Stimulated activated effector memory CD8-positive, alpha-beta T cell treated with anti-CD3 and anti-CD28 coated beads, Interleukin-12 subunit alpha, Interleukin-12 subunit beta, amount 100 ng/mL, for 72 hours (primary cell): ENCODE measurements around the gene MCCD1.
A peak's percentile ranks its signal among the peaks of the same experiment; 100 is the strongest.
"Not testable (repeated sequence)": the region's sequence is repeated elsewhere in the genome, so short reads cannot be mapped to it uniquely, and the experiment has no call there.

Source experiments
- ATAC-seq: fragments of 150-1000 bp; cut with Tn5 transposase; 2 replicates; pipeline ENCODE4 v1.10.0; 2021
- DNase-seq, 2 donors: peaks; one replicate each; pipeline ENCODE4 v3.0.0; 2021 to 2022; ENCODE audit warnings: low spot score in 2 of 2
- H3K27ac Mint-ChIP-seq: one replicate; pipeline ENCODE4 v1.8.0; 2022; ENCODE audit warnings: mild to moderate bottlenecking, mixed read lengths
- H3K36me3 Mint-ChIP-seq: one replicate; pipeline ENCODE4 v1.8.0; 2022; ENCODE audit warnings: mild to moderate bottlenecking, mixed read lengths
- H3K4me1 Mint-ChIP-seq: one replicate; pipeline ENCODE4 v1.8.0; 2022; ENCODE audit warnings: mixed read lengths
- H3K4me3 Mint-ChIP-seq: one replicate; pipeline ENCODE4 v1.8.0; 2022; ENCODE audit warnings: mild to moderate bottlenecking, mixed read lengths
- H3K9me3 Mint-ChIP-seq: one replicate; pipeline ENCODE4 v1.8.0; 2022; ENCODE audit warnings: mixed read lengths

MCCD1 gene

DNA sequence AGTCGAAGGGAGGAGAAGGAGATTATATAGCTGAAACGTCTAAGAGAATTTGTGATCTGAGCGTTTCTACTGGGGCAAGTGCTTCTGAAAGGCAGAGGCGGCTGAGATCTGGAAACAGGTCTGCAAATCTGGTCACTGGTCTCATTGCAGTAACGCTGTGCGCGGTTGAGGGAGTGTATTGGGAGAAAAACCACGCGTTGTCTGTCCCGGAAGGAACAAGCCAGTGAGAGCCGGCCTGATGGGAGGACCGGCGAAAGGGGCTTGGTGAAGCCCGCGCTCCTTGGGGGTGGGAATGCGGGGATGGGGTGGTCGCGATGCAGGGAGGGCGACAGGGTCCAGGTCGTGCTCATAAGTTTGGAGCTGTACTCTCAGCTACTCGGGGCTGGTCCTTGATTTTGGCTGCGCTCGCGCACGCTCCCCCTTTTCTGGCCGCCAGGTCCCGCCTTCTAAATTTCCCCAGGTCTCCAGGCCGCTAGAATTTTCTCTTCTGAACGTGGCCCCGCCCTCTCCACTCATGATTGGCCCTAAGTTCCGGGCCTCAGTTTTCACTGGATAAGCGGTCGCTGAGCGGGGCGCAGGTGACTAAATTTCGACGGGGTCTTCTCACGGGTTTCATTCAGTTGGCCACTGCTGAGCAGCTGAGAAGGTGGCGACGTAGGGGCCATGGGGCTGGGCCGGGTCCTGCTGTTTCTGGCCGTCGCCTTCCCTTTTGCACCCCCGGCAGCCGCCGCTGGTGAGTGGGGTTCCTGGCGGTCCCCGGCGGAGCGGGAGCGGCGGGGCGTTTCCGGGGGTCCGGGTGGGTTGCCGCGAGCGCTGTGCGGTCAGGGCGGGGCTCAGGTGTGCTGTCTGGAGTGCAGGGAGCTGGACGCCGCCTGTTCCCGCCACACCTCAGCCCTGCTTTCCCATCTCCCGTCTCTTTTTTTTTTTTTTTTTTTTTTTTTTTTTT lies 31.0 kb upstream of the MCCD1 start, which contains the start of gene MICB:
TSS of gene MICB (plus strand) at position 615 of the 946 bp plus-strand sequence. CDS start at position 664, 49 bp downstream.
- Mint-ChIP-seq H3K4me1 (peaks cover 72% of the 10 kb centered on the region), H3K27ac (peak within 1 kb of the TSS; percentile 88), H3K4me3 (peak within 1 kb of the TSS; percentile 78), H3K36me3 (peaks cover 24% of the 10 kb centered on the region), H3K9me3 (no peaks in the 10 kb centered on the region)
- ATAC-seq (peak; percentile 77), DNase-seq (peak; percentile 65 to 91)

DNA sequence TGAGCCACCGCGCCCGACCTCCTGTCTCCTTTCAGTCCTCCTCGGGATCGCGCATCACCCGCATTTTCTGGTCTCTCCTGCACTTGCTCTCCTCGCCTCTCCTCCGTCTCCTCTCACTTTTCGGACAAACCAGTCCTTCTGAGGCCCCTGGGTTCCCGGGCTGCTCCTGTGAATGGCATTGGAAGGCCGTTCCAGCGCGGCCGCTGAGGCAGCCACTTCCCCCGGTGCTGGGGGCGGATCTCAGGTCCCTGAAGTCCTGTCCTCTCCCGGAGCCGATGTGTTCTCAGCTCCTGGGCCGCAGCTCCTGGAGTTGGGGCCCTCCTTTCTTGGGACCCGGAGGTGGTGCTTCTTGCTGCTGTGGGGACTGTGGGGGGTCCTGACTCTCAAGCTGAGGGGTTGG lies 30.0 kb upstream of the MCCD1 start:
- peak overlapping the region; percentile 88 for H3K27ac Mint-ChIP-seq
- H3K4me1 Mint-ChIP-seq: peaks cover 68% of the 10 kb centered on the region
- H3K36me3 Mint-ChIP-seq: peaks cover 24% of the 10 kb centered on the region
- ATAC-seq (no peak), DNase-seq (no peak)
- H3K4me3 Mint-ChIP-seq: peak overlapping the region; percentile 78
- H3K9me3 Mint-ChIP-seq: no peaks in the 10 kb centered on the region

DNA sequence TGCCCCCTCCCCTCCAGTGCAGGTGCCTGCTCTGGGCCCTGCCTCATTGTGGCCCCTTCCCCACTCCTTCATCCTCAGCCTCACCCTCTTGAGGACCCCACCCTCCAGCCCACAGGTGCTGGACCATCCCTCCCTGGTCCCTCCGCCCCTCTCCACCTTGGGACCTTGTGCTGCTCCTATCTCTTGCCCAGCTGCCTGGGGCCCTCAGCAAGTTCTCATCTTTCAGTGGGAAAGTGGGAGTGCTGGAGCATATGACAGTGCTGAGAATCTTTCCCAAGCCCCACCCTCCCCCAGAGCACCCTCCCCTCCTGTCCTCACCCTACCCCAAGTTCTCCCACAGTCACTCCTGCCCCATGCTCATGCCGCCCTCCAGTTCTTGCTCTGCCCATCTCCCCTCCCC lies 29.1 kb upstream of the MCCD1 start:
- H3K4me1 Mint-ChIP-seq: peaks cover 67% of the 10 kb centered on the region
- not testable (repeated sequence) for ATAC-seq, H3K9me3 Mint-ChIP-seq, DNase-seq
- H3K27ac Mint-ChIP-seq: peak overlapping the region; percentile 88
- peak overlapping the region; percentile 78 for H3K4me3 Mint-ChIP-seq
- H3K36me3 Mint-ChIP-seq: peaks cover 26% of the 10 kb centered on the region

DNA sequence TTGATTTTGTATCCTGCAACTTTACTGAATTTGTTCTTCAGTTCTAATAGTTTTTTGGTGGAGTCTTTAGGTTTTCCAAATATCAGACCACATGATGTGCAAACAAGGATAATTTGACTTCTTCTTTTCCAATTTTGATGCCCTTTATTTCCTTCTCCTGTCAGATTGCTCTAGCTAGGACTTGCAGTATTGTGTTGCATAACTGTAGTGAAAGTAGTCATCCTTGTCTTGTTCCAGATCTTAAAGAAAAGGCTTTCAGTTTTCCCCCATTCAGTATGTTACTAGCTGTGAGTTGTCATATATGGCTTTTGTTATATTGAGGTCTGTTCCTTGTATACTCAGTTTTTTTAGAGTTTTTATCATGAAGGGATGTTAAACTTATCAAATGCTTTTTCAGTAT lies 26.2 kb upstream of the MCCD1 start:
- Mint-ChIP-seq H3K9me3 (no peaks in the 10 kb centered on the region), H3K36me3 (peaks cover 46% of the 10 kb centered on the region), H3K27ac (no peak overlapping the region), H3K4me1 (peaks cover 57% of the 10 kb centered on the region), H3K4me3 (no peak overlapping the region)
- no peak for ATAC-seq
- DNase-seq: no peak

GRCh38 chr6:31509036-31509435 lies 19.7 kb upstream of the MCCD1 start:
- Mint-ChIP-seq H3K27ac (peak overlapping the region; percentile 75), H3K36me3 (peaks cover 82% of the 10 kb centered on the region), H3K4me1 (peaks cover 13% of the 10 kb centered on the region)
- H3K9me3 Mint-ChIP-seq, H3K4me3 Mint-ChIP-seq, DNase-seq, ATAC-seq: not testable (repeated sequence)

DNA sequence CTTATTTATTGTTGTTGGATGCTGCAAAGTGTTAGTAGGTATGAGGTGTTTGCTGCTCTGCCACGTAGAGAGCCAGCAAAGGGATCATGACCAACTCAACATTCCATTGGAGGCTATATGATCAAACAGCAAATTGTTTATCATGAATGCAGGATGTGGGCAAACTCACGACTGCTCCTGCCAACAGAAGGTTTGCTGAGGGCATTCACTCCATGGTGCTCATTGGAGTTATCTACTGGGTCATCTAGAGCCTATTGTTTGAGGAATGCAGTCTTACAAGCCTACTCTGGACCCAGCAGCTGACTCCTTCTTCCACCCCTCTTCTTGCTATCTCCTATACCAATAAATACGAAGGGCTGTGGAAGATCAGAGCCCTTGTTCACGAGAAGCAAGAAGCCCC lies 18.8 kb upstream of the MCCD1 start:
- Mint-ChIP-seq H3K36me3 (peaks cover 77% of the 10 kb centered on the region), H3K4me1 (peaks cover 8% of the 10 kb centered on the region), H3K27ac (no peak overlapping the region), H3K4me3 (no peak overlapping the region), H3K9me3 (no peaks in the 10 kb centered on the region)
- ATAC-seq: no peak
- DNase-seq: no peak

GRCh38 chr6:31513456-31514165 lies 15.2 kb upstream of the MCCD1 start:
- no peak overlapping the region for H3K27ac Mint-ChIP-seq
- H3K4me1 Mint-ChIP-seq: no peaks in the 10 kb centered on the region
- ATAC-seq (no peak), DNase-seq (no peak)
- peaks cover 41% of the 10 kb centered on the region for H3K36me3 Mint-ChIP-seq
- H3K4me3 Mint-ChIP-seq: no peak overlapping the region
- no peaks in the 10 kb centered on the region for H3K9me3 Mint-ChIP-seq

GRCh38 chr6:31521835-31522234 lies 6.9 kb upstream of the MCCD1 start:
- H3K27ac Mint-ChIP-seq: no peak overlapping the region
- DNase-seq: no peak
- ATAC-seq: no peak
- peaks cover 6% of the 10 kb centered on the region for H3K4me1 Mint-ChIP-seq
- no peaks in the 10 kb centered on the region for H3K9me3 Mint-ChIP-seq
- H3K4me3 Mint-ChIP-seq: no peak overlapping the region
- no peaks in the 10 kb centered on the region for H3K36me3 Mint-ChIP-seq

- no peak for DNase-seq
- no peak for ATAC-seq
- no peak overlapping the region for H3K4me3 Mint-ChIP-seq
Measured at GRCh38 chr6:31525553-31525931, 3.2 kb upstream of the MCCD1 start.

DNA sequence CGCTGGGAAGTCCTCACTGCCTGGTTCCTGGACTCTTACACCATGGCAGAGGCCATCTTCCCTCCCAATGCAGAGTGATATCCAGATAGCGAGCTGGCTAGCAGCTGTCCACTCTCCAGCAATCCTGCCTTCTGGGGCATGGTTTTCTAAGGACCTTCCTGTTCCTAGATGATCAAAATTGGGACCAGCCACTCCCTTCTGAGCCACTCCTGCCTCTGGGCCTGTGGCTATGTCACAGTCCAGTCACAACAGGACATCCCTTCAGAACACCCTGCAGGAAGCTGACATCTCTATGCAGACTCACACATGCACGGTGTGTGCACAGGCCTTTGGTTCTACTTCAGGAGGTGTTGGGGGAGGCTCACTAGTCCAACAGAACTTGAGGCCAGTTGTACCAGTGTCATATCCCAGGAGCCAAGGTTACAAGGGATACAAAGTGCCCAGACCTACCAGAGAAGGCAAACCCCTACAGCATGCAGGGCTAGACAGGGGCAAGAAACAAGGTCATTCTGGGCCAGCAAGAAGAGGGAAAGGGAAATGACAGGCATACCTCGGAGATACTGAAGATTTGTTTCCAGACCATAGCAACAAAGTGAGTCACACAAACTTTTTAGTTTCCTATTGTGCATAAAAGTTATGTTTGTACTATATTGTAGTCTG lies 2.7 kb upstream of the MCCD1 start:
- H3K4me3 Mint-ChIP-seq: no peak overlapping the region
- no peak for DNase-seq
- ATAC-seq: peak; percentile 39

More at GRCh38 chr6:31525553-31525931, 3.2 kb upstream of the MCCD1 start:
- peaks cover 23% of the 10 kb centered on the region for H3K36me3 Mint-ChIP-seq
- no peaks in the 10 kb centered on the region for H3K9me3 Mint-ChIP-seq
- no peak overlapping the region for H3K27ac Mint-ChIP-seq
- H3K4me1 Mint-ChIP-seq: peaks cover 11% of the 10 kb centered on the region

GRCh38 chr6:31528307-31528777 lies 420 bp upstream of the MCCD1 start:
- Mint-ChIP-seq H3K9me3 (no peaks in the 10 kb centered on the region), H3K4me1 (peaks cover 20% of the 10 kb centered on the region), H3K27ac (peak overlapping the region; percentile 46), H3K36me3 (peaks cover 51% of the 10 kb centered on the region), H3K4me3 (no peak overlapping the region)
- ATAC-seq (no peak), DNase-seq (no peak)

More for the DNA sequence above, 2.7 kb upstream of the MCCD1 start:
- H3K9me3 Mint-ChIP-seq: no peaks in the 10 kb centered on the region
- H3K27ac Mint-ChIP-seq: no peak overlapping the region
- H3K4me1 Mint-ChIP-seq: peaks cover 16% of the 10 kb centered on the region
- peaks cover 28% of the 10 kb centered on the region for H3K36me3 Mint-ChIP-seq

- Mint-ChIP-seq H3K9me3 (no peaks in the 10 kb centered on the region), H3K27ac (peak overlapping the region; percentile 61), H3K4me1 (peaks cover 23% of the 10 kb centered on the region), H3K4me3 (no peak overlapping the region), H3K36me3 (peaks cover 63% of the 10 kb centered on the region)
- ATAC-seq (peak; percentile 2), DNase-seq (no peak)
Measured at GRCh38 chr6:31529329-31530150, 778 bp downstream of the MCCD1 start.

- ATAC-seq (no peak), DNase-seq (no peak)
- Mint-ChIP-seq H3K4me1 (peaks cover 30% of the 10 kb centered on the region), H3K4me3 (no peak overlapping the region), H3K9me3 (no peaks in the 10 kb centered on the region), H3K36me3 (peaks cover 74% of the 10 kb centered on the region), H3K27ac (peak overlapping the region; percentile 61)
Measured at GRCh38 chr6:31530659-31531058, 1.9 kb downstream of the MCCD1 start.

GRCh38 chr6:31531162-31531561 lies 2.4 kb downstream of the MCCD1 start:
- ATAC-seq: no peak
- no peak overlapping the region for H3K4me3 Mint-ChIP-seq
- peaks cover 79% of the 10 kb centered on the region for H3K36me3 Mint-ChIP-seq
- no peak overlapping the region for H3K27ac Mint-ChIP-seq
- peaks cover 31% of the 10 kb centered on the region for H3K4me1 Mint-ChIP-seq
- DNase-seq: no peak
- no peaks in the 10 kb centered on the region for H3K9me3 Mint-ChIP-seq
